Activated T-helper 2 cell treated with anti-CD3 and anti-CD28 coated beads, Interferon-gamma antibody, Interleukin-2, Interleukin-4, amounts not matched to agents 10 μg/mL and 5 μg/mL and 100 μg/mL, durations not matched to agents 14 hours and 24 hours and 36 hours (primary cell): ENCODE results near the gene TRIM24. TPM values are rescaled to one million over a fixed set of nuclear protein-coding genes. Genes with fewer than 3 reads are reported as not detected.

Source experiments
- DNase-seq: peaks from one replicate; pipeline ENCODE4 v3.0.0; 2021; ENCODE audit warnings: low spot score
- H3K27ac Mint-ChIP-seq: one replicate; pipeline ENCODE4 v1.8.0; 2021; ENCODE audit warnings: mixed read lengths
- H3K27me3 Mint-ChIP-seq: one replicate; pipeline ENCODE4 v1.8.0; 2021; ENCODE audit warnings: low read depth, mixed read lengths
- H3K36me3 Mint-ChIP-seq: one replicate; pipeline ENCODE4 v1.8.0; 2021; ENCODE audit warnings: low read depth, mixed read lengths
- H3K4me1 Mint-ChIP-seq: one replicate; pipeline ENCODE4 v1.8.0; 2021; ENCODE audit warnings: low read depth, mixed read lengths
- H3K4me3 Mint-ChIP-seq: one replicate; pipeline ENCODE4 v1.8.0; 2021; ENCODE audit warnings: low read depth, mild to moderate bottlenecking, moderate library complexity, mixed read lengths
- H3K9me3 Mint-ChIP-seq: one replicate; pipeline ENCODE4 v1.8.0; 2021; ENCODE audit warnings: mixed read lengths
- intact Hi-C: fragments of 100-400 bp; cut with micrococcal nuclease; formaldehyde crosslinking; loops from one replicate; pipeline ENCODE4 v1.15.1; 2023
- total RNA-seq: library from RNA; stranded (reverse); gene quantifications from 2 replicates; pipeline ENCODE4 v1.2.3, GENCODE V29; 2022

TRIM24 gene
- total RNA-seq, 1 donor from 2014 or later: 17.6 TPM

GRCh38 chr7:138556771-138557484, 96.9 kb downstream of the TRIM24 start:
- intact Hi-C loops: no loop called here
- no peak overlapping the region for H3K27ac Mint-ChIP-seq

GRCh38 chr7:138559448-138559847, 99.4 kb downstream of the TRIM24 start:
- DNase-seq: no peak
- peaks cover 61% of the 10 kb centered on the region for H3K9me3 Mint-ChIP-seq
- H3K4me1 Mint-ChIP-seq: no peaks in the 10 kb centered on the region
- H3K4me3 Mint-ChIP-seq: no peak overlapping the region
- peaks cover 99% of the 10 kb centered on the region for H3K36me3 Mint-ChIP-seq
- no peaks in the 10 kb centered on the region for H3K27me3 Mint-ChIP-seq
- intact Hi-C loops: loop anchor here (2.0 kb wide), 1 partner anchor 71 kb away; no protein-coding TSS in a partner anchor
- H3K27ac Mint-ChIP-seq: no peak overlapping the region

More at GRCh38 chr7:138556771-138557484, 96.9 kb downstream of the TRIM24 start:
- Mint-ChIP-seq H3K9me3 (peaks cover 44% of the 10 kb centered on the region), H3K36me3 (peaks cover 97% of the 10 kb centered on the region), H3K4me1 (no peaks in the 10 kb centered on the region), H3K27me3 (no peaks in the 10 kb centered on the region), H3K4me3 (no peak overlapping the region)
- DNase-seq: no peak

DNA sequence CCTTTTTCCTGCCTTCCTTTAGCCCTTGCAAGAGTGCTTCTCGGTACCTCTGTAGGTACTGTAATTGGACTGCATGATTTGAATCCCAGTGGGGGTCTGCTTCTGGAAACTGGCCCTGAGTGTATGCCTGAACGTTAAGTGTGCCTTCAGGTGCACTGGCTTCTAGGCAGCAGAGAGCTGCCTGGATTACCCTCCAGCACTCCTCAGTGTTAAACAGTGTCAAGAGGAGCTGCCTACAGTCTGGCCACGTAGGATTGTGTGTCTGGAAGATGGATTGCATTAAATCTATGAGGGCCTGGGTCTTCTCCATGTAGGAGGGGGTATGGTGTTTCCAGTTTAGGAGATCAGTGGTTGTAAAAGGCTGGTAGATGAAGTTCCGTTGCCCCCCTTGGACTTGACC, 103.7 kb downstream of the TRIM24 start:
- Mint-ChIP-seq H3K36me3 (peaks cover 91% of the 10 kb centered on the region), H3K9me3 (peaks cover 45% of the 10 kb centered on the region), H3K27me3 (no peaks in the 10 kb centered on the region), H3K4me3 (no peak overlapping the region), H3K4me1 (no peaks in the 10 kb centered on the region), H3K27ac (no peak overlapping the region)
- DNase-seq: no peak
- intact Hi-C loops: no loop called here

DNA sequence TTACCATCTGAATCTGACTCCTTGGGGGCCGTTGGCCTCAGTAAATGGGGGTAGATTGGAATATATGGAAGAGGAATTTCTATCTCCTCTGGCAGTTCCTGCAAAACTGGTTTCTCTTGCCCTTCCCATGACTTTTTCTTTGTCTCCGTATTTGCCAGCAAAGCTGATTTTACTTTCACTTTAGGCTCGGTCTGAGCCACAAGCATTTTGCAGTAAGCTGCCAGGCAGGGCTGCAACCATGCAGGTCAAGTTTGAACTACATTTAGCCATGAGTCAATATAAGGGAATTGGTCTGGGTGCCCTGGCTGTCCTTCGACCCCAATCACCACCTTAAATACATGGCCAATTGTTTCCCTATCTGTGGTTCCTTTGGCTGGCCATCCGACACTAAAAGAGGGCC, 104.3 kb downstream of the TRIM24 start:
- H3K27ac Mint-ChIP-seq: no peak overlapping the region
- DNase-seq: no peak
- peaks cover 90% of the 10 kb centered on the region for H3K36me3 Mint-ChIP-seq
- H3K4me1 Mint-ChIP-seq: no peaks in the 10 kb centered on the region
- intact Hi-C loops: no loop called here
- H3K4me3 Mint-ChIP-seq: no peak overlapping the region
- peaks cover 41% of the 10 kb centered on the region for H3K9me3 Mint-ChIP-seq
- no peaks in the 10 kb centered on the region for H3K27me3 Mint-ChIP-seq

- peaks cover 41% of the 10 kb centered on the region for H3K9me3 Mint-ChIP-seq
- H3K27ac Mint-ChIP-seq: no peak overlapping the region
- intact Hi-C loops: no loop called here
- H3K36me3 Mint-ChIP-seq: peaks cover 88% of the 10 kb centered on the region
- no peak for DNase-seq
- no peak overlapping the region for H3K4me3 Mint-ChIP-seq
- H3K27me3 Mint-ChIP-seq: no peaks in the 10 kb centered on the region
- H3K4me1 Mint-ChIP-seq: no peaks in the 10 kb centered on the region
Observed at GRCh38 chr7:138565071-138565450, 105.0 kb downstream of the TRIM24 start.

GRCh38 chr7:138565451-138566114, 105.5 kb downstream of the TRIM24 start:
- peaks cover 41% of the 10 kb centered on the region for H3K9me3 Mint-ChIP-seq

DNA sequence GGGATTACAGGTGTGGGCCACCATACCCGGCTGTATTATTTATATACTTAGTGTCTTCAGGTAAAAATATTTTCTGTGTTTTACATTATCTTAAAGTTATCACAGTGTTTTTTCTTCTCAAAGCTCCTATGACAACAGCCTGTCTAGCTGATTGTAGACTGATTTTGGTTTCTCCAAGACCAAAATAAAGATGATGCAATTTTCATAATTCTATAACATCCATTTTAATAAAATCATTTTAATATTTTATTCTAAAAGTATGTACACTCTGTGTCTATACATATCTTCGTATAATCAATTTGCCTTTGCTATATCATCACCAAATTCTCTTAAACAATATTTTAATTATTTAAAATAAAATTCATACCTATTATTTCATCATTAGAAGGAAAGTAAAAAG, 108.6 kb downstream of the TRIM24 start:
- Mint-ChIP-seq H3K36me3 (peaks cover 80% of the 10 kb centered on the region), H3K9me3 (peaks cover 30% of the 10 kb centered on the region), H3K27ac (no peak overlapping the region), H3K4me1 (no peaks in the 10 kb centered on the region), H3K27me3 (no peaks in the 10 kb centered on the region), H3K4me3 (no peak overlapping the region)
- DNase-seq: no peak
- intact Hi-C loops: no loop called here

More at GRCh38 chr7:138565451-138566114, 105.5 kb downstream of the TRIM24 start:
- H3K4me1 Mint-ChIP-seq: no peaks in the 10 kb centered on the region
- intact Hi-C loops: no loop called here
- no peaks in the 10 kb centered on the region for H3K27me3 Mint-ChIP-seq
- no peak overlapping the region for H3K27ac Mint-ChIP-seq
- no peak overlapping the region for H3K4me3 Mint-ChIP-seq
- DNase-seq: no peak
- H3K36me3 Mint-ChIP-seq: peaks cover 88% of the 10 kb centered on the region

DNA sequence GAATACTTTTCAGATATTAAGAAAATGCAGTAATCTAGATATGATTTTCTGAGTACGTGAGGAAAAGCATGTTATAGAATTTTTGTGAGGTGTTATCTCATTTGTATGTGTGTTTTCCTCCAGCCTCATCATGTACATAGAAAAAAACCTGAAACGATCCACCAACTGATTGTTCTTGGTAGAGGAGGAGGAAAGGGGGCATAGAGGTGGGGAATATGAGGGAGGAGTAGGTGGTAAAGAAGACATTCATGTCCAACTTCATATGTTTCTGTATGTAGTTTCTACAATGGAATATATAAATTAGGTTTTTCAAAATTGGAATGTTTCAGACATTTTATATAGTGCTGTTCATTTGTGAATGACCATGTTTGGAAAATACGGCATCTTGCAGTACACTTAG, 109.4 kb downstream of the TRIM24 start:
- H3K27ac Mint-ChIP-seq: no peak overlapping the region
- peaks cover 80% of the 10 kb centered on the region for H3K36me3 Mint-ChIP-seq
- H3K4me3 Mint-ChIP-seq: no peak overlapping the region
- no peaks in the 10 kb centered on the region for H3K4me1 Mint-ChIP-seq
- intact Hi-C loops: no loop called here
- DNase-seq: no peak
- H3K9me3 Mint-ChIP-seq: peaks cover 23% of the 10 kb centered on the region
- no peaks in the 10 kb centered on the region for H3K27me3 Mint-ChIP-seq

- H3K9me3 Mint-ChIP-seq: peaks cover 10% of the 10 kb centered on the region
- no peak overlapping the region for H3K27ac Mint-ChIP-seq
- H3K4me3 Mint-ChIP-seq: no peak overlapping the region
- H3K27me3 Mint-ChIP-seq: no peaks in the 10 kb centered on the region
- intact Hi-C loops: no loop called here
- no peak for DNase-seq
- peaks cover 3% of the 10 kb centered on the region for H3K4me1 Mint-ChIP-seq
- peaks cover 75% of the 10 kb centered on the region for H3K36me3 Mint-ChIP-seq
Observed at GRCh38 chr7:138570715-138571114, 110.7 kb downstream of the TRIM24 start.

DNA sequence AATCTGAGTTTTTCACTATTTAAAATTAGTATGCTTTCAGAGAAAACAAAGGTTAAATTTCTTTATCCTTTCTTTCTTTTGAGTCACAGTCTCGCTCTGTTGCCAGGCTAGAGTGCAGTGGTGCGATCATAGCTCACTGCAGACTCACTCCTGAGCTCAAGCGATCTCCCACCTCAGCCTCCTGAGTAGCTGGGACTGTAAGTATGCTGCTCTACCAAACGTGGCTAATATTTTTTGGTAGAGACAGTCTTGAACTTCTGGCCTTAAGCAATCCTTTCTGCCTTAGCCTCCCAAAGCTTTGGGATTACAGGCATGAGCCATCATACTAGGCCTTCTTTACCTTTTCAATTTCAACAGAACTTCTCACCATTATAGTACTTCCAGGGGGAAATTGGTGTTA, 113.7 kb downstream of the TRIM24 start:
- H3K9me3 Mint-ChIP-seq: no peaks in the 10 kb centered on the region
- peaks cover 4% of the 10 kb centered on the region for H3K4me1 Mint-ChIP-seq
- H3K27me3 Mint-ChIP-seq: no peaks in the 10 kb centered on the region
- DNase-seq: no peak
- no peak overlapping the region for H3K4me3 Mint-ChIP-seq
- H3K36me3 Mint-ChIP-seq: peaks cover 76% of the 10 kb centered on the region
- H3K27ac Mint-ChIP-seq: no peak overlapping the region
- intact Hi-C loops: no loop called here

GRCh38 chr7:138575897-138576428, 115.9 kb downstream of the TRIM24 start:
- Mint-ChIP-seq H3K36me3 (peaks cover 75% of the 10 kb centered on the region), H3K9me3 (no peaks in the 10 kb centered on the region), H3K4me3 (no peak overlapping the region), H3K27me3 (no peaks in the 10 kb centered on the region), H3K4me1 (peaks cover 4% of the 10 kb centered on the region), H3K27ac (no peak overlapping the region)
- DNase-seq: no peak
- intact Hi-C loops: no loop called here

GRCh38 chr7:138579136-138579535, 119.1 kb downstream of the TRIM24 start:
- no peak overlapping the region for H3K27ac Mint-ChIP-seq
- peaks cover 4% of the 10 kb centered on the region for H3K4me1 Mint-ChIP-seq
- intact Hi-C loops: no loop called here
- no peaks in the 10 kb centered on the region for H3K27me3 Mint-ChIP-seq
- H3K4me3 Mint-ChIP-seq: no peak overlapping the region
- no peak for DNase-seq
- H3K9me3 Mint-ChIP-seq: no peaks in the 10 kb centered on the region
- H3K36me3 Mint-ChIP-seq: peaks cover 72% of the 10 kb centered on the region

DNA sequence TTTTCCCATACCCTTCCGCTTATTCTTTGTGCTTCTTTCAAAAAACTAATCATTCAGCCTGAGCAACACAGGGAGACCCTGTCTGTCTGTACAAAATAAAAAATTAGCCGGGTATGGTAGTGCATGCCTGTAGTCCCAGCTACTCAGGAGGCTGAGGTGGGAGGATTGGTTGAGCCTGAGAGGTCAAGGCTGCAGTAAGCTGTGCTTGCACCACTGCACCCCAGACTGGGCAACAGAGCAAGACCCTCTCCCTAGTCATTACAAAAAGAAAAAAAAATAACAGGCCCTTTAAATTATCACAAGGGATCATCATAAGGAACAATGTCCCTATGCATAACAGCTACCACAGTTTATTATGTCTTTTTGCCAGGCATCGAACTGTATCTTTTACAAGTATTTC, 119.6 kb downstream of the TRIM24 start:
- no peak for DNase-seq
- no peak overlapping the region for H3K4me3 Mint-ChIP-seq
- peaks cover 4% of the 10 kb centered on the region for H3K4me1 Mint-ChIP-seq
- no peak overlapping the region for H3K27ac Mint-ChIP-seq
- H3K27me3 Mint-ChIP-seq: no peaks in the 10 kb centered on the region
- peaks cover 74% of the 10 kb centered on the region for H3K36me3 Mint-ChIP-seq
- no peaks in the 10 kb centered on the region for H3K9me3 Mint-ChIP-seq
- intact Hi-C loops: no loop called here
